Fibroblast of the conjunctiva (primary cell): ENCODE results near the gene LRBA.

ENCODE experiments used
- DNase-seq: peaks from one replicate; pipeline ENCODE4 v3.0.0-alpha.2; 2010; ENCODE audit warnings: low read depth

The LRBA gene

DNA sequence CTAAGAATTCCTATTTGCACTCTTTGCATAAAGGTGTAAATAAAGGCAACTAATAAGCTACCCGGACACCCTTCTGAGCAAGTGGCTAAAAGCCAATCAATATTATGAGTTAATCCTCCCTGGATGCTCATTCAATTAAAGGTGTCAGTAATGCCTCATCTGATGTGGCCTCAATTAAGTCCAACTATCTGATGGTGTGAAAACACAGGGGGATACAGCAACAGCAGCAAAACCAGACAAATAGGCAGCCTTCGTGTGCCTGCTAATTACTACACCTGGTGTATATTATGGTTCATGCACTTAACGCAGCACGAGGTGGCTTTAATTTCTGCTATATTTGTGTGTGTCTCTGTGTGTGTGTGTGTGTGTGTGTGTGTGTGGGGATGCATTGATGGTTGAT is 692.4 kb downstream of the LRBA start:
- DNase-seq: no peak

DNA sequence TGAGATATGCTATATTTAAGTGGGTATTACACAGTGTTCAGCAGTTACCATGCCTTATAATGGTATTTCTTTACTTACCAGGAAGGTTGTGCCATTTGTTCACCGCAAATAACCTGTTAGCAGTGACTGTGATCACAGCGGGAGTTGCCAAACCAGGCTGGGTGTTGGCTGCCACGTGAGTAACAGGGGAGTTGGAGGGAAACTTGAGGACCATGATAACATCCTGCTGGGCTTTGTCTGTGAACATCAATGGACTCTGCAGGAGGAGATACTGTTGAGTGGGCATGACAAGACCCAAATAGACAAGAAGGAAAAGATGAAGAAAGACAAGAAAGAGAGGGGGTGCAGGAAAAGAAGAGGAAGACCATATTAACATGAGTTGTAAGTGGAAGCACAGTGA is 694.0 kb downstream of the LRBA start:
- no peak for DNase-seq

DNA sequence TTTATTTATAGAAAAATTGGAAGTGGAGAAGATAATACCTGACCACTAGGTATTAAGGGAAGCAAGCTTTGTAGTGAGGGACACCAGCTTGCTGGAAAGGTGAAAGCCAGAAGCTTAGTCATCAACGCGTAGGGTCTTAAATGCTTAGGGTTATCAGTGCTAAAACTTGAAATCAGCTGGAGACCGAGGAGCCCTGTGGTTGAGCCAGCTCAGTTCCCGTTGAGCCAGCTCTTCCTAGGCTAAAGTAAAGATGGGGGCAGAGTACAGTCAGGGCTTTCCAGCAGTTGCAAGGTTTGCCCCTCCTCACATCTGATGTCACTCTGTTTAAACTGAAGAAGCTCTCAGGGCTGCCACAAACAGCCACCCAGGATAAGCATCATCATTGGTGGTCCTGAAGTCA is 696.1 kb downstream of the LRBA start:
- no peak for DNase-seq

DNA sequence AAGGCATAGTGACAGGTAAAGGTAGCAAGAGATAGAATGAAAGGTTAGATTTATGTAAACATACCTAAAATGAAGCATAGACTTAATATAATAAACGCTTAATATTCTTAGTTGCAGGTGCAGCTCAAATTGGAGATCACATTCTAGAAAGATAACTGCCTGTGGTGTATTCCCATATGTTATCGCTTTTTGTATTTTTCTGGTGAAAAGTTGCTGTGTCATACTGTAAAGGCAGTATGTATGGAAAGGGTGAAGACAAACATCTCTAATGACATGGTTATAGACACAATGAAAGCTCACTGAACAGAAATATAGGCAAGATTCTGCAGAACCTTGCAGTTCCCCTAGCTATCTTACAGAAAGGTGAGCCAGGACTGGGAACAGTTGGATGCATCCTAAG is 696.6 kb downstream of the LRBA start:
- DNase-seq: no peak

DNA sequence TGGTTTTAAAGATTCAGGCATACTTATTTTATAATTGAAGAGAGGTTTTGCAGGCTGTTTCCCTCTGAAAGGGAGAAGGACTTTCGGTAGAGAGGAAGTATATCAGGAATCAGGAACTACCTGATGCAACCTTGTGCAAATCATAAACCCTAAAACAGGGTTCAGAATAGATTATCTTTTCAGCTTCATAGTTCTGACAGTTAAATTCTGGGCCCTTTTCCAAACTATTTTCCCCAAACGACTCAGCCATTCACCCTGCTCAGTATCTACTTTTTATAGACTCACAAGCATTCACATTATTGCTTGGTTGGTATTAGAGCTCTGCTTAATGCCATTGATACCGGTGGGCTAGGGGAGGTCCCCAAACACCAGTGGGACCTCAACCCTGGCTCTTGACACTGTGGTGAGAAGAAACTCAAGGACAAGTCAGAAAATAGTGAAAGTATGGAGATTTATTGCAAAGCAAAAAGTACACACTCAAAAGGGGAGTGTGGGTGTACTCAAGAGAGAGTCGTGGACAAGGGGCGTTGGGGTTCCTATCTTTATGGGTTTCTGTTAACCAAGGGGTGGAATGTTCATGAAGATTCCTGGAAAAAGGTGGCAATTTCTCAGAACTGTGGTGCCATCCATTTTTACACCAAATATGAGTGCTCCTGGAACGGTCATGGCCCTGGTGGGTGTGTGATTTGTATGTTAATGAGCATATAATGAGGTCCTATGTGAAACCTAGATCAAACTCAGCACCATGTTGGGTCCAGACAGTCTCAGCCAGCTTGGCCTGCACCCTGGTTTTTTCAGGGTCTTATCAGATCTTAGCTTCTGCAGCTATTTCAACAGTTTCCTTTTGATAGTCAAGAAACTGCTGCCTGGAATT is 698.5 kb downstream of the LRBA start:
- DNase-seq: peak; percentile 37

DNA sequence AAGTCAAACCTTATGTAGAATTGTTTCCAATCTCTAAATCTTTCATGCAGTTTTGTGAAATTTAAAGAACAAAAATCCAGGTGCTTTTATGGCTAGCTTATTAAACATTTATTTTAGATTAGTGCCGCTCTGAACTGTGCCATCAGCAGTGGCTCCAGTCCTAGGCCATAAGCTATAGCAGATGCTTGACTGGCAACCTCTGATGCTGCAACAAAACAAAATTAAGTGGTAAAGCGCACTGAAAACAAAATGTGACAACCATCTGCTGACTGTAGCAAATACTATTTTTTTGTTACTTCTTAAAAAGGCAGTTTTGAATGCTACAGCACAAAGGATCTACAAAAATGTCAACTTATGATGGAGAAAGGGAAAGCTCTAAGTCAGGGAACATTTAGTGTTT is 699.4 kb downstream of the LRBA start:
- no peak for DNase-seq

DNA sequence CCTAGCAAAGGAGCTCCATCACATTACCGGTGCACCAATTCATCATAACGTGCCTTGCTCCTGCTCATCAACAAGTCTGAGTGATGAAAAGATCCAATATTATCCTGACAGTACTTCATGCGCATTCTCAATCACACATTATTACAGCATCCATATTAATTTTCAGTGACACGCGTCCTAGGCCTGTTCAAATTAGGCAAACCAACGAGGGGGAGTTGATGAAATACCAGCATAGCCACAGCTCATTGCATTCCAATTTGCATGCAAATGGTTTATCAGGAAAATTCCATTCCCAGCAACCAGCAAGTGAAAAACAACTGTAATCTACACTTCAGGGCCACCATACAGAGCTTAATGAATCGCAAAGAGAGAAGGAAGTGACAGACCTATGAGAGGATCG is 699.9 kb downstream of the LRBA start:
- no peak for DNase-seq

DNA sequence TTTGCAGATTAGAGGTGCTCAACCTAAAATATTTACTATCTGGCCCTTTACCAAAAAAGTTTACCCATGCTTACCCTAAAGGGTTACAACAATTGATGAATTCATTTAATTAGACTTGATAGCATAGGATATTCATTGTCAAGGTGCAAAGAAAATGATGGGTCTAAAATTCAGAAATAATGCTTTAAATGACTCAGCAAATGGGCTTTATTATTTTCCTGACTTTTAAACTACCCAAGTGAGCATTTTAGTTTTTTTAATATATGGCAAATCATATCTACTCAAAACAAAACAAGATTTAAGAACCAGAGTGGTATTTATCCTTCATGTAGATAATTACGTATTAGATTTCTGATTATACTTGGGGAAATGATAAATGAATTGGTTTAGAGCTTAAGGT is 701.1 kb downstream of the LRBA start:
- DNase-seq: no peak

DNA sequence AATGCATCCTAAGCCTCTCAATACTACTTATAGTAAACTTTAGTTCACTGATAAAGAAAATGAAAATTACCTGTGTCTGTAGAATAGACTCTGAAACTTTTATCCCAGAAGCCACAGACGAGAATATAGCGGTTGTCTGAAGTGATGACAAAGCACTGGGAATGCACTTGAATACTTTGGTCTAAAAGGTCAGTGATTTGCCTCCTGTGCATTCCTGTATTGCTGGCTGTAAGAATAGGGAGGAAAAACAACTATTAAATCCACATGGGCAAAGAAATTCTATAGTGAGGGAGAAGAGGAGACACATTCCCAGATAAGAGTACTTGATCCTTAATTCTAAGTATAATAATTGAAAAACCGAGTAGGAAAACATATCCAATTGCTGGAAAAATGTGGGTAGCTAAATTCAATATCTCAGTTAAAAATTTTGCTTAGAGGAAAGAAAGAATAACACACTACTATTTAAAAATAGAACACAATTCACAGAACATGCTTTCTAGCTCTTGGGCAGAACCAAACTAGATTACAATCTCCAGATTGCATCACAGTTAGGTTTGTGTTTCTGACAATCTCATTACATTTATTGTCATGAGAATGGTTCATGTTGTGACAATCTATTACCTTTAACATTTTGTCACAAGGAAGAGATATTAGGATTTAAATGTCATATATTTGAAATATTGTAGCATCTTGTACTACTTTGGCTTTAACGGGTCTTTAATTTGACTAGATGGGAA is 704.8 kb downstream of the LRBA start:
- no peak for DNase-seq

DNA sequence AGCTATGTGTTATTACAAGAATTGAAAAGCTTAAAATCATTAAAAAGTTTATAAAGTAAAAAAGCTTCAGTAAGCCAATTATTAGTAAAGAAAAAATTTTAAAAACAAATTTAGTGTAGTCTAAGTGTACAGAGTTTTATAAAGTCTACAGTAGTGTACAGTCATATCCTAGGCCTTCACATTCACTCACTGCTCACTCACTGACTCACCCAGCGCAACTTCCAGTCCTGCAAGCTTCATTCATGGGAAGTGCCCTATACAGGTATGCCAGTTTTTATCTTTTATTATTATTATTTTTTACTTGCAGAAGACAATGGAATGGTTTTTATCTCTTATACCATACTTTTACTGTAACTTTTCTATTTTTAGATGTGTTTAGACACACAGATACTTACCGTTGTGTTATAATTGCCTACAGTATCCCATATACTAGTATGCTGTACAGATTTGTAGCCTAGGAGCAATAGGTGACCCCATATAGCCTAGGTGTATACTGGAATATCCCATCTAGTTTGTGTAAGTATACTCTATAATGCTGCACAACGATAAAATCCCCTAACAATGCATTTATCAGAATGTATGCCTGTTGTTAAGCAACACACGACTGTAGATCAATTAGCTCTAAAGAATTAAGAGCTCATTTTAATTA is 706.1 kb downstream of the LRBA start:
- DNase-seq: no peak

DNA sequence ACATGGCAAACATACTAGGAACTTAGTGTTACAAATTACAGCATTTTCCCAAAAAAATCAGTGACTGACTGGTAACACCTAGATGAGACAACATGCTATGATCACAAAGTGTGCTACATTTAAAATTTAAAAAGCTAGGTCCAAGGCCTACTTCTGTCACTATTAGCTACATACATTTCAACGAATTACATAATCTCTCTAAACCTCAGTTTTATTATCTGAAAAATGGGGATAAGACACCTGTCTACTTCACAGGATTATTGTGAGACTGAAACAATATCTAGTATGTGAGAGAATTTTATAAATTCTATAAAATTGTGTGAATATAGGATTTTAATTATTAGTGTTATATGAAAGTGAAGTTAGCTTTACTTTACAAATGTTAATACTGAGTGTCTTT is 708.4 kb downstream of the LRBA start:
- no peak for DNase-seq

DNA sequence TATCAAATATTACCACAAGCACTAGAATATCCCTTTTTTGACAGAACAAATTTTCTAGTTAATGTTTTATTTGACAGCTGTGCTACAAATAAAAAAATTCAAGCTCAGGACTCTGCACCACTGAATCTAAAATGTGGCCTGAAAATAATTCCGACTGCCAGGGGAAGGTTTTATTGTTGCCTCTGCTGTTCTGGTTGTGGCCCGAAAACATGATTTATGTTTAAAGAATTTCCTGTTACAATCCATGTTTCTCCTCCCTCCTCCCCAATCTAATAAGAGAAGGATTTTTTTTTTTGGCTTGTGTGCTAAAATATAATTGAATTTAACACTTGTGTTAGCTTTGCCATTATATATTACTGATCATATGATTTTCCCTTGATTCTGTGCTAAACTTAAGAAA is 709.1 kb downstream of the LRBA start:
- peak; percentile 35 for DNase-seq

DNA sequence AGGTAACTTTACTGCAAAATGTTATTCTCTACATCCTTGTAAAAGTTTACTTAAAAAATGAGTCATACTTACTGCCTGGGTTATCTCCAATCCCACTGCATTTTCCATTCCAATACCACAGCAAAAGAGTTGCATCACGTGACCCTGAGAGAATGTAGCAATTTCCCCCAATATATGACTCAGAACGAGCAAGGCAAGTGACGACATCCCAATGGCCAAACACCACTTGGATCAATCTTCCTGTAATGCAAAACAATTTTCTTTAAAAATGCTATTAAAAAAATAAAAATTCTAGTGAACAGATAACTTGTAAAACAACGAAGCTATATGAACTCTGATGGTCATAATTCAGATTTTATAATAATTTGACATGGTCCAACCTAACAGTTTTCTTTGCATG is 712.5 kb downstream of the LRBA start:
- peak; percentile 85 for DNase-seq

DNA sequence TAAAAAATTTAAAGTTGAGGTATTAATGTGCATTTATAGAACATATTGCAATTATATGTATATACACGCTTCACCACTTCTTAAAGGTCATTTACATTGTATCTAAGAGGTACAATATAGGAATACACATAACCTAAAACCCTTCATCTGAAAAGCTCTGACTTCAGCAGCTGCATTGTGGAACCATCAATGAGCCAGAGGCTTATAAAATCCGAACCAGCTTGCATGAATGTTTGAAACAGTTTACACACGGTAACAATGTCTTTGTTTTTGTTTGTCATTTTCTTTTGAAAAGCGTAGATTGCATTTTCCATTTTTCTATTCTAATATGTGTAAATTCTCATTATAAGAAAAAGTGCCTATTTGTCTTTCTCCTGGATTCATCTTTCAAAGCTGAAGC is 715.3 kb downstream of the LRBA start:
- DNase-seq: no peak

DNA sequence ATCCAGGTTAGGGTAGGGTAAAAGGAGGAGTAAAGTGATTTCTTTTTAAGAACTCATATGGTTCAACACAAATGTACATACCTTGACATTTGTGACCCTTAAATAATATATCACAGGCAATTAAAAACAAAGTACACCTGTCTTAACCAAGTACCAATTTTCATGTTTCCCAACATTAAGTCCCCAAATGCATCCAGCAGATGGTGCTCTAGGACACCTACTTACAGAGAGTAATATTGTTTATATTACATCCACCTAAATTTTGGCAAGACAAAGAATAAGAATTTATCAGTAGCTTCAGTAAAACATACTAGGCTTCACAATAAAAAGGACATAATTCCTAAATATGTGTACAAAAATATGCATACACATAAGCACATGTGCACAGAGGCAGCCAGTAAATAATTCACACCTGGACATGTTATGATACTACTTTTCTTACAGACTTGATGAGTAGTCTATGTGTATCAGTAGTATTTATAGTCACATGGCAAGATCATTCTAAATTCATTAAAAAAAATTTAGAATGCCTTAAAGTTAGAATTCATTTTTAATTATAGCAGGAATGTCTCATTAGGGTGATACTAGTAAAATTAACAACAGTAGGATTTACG is 717.1 kb downstream of the LRBA start:
- peak; percentile 64 for DNase-seq

DNA sequence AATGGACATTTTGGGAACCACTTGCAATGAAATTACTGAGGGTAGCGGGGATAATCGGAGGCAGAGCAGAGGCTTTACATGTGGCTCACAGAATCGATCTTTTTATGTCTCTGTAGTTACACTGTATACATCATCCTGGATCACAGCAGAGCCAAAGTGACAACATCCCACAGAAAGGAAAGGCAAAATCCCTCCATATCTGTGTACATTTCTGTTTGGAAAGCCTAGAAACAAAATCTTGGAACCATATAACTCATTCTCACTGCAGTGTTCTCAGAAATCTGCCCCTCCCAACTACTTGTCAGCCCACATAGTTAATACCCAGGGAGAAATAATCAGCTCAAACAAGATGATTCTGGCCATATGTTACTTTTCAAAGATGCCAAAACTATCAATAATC is 725.2 kb downstream of the LRBA start:
- DNase-seq: no peak

DNA sequence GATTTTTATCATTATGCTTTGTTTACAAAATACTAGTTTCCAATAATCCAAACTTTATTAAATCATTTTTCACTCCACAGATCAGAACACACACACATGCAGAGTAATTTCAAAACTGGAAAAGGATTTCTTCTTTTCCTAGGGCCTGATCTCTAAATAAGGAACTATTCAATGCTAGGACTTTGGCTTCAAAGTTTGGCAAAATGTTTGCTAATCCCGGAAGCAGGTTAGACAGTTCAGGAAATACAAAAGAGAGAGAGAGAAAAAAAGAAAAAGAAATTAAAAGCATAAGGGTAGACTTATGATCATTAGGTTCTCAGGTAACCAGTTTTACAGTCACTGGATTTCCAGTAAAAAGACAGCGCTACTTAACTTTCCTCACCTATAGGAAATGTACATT is 725.9 kb downstream of the LRBA start:
- DNase-seq: no peak

DNA sequence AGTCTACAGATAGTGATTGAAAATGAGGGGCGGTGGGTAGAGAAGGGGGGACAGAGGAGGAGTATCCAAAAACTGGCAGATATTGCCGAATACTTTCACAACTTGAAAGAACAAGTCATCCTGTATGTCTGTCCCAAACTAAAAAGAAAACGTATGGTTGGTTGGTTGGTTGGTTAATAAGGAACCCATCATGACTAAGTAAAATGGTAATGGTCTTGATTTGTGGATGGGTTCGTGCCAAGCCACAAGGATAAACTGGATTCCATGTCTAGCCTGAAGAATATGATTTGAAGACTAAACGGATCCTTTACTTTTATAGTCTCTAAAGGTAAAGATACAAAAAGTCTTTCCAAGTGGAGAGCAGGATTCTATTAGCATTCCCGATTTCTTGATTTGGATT is 728.4 kb downstream of the LRBA start:
- DNase-seq: no peak

DNA sequence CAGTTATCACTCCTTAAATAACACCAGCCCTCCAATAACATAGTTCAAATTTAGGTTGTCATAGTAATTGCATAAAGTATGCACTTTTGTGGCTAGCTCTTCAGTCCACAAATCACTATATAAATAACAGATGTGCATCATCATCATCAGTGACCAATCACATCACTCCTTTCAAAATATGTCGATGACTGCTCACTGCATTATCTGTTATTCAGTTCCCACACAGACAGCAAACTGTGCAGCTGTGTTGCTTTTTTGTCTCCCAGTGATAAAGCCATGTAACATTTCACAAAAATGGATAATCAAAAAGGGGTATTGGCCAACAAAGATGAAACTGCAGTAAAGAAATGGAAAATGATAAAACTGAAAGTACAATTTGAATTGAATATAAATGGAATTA is 731.4 kb downstream of the LRBA start:
- DNase-seq: peak; percentile 83

DNA sequence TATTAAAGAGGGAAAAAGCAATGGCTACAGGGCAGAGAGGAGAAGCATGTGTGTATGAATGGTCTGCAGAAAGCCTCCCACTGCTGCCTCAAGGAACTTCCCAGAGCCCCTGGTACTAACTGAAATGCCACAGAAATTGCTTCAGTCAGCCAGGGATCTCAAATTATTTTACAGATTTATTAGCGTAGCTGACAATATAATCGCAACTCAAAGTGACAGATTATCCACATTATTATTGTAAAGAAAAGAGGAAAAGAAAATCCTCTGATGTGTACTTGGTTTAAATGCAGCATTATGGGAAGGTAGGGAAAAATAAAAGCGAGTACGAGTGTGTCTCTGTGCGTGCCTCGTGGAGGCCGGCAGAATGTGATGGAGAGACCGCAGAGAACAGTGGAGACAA is 734.1 kb downstream of the LRBA start:
- DNase-seq: no peak

DNA sequence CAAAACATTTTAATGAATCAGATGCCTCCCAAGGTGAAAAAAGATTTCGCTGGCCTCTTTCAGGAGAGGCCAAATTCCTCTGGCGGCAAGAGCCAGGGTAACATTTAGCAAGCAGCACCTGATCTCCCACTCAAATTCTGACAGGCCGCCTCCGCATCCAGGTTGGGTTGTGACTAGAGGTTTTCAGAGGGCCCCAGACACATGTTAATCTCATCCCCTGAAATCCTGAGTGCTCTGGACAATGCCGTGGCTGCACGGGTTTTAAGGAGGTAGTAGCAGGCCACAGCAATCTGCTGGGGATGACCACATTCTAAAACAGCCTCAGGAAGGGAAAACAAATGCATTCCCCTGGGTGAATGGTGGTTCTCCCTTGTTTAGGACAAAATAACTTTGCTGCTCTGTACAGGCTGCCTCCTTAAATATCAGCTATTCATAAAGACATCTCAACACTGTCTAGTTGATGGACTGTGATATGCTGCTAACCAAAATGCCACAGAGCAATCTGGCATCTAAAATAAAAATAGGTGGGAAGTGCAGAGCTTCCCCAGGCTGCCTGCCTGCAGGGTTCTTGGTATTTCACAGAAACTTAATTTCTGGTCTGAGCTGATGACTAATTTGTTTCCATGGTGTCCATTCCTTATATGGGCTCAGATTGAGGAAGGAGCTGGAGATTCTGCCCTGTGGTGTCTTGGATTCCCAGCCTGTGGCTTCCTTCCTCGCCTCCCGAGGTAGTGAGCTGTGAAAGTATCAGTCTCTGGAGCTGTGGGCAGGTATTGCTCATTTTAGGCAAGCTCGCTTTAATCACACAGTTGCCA is 734.8 kb downstream of the LRBA start:
- DNase-seq: peak; percentile 26

DNA sequence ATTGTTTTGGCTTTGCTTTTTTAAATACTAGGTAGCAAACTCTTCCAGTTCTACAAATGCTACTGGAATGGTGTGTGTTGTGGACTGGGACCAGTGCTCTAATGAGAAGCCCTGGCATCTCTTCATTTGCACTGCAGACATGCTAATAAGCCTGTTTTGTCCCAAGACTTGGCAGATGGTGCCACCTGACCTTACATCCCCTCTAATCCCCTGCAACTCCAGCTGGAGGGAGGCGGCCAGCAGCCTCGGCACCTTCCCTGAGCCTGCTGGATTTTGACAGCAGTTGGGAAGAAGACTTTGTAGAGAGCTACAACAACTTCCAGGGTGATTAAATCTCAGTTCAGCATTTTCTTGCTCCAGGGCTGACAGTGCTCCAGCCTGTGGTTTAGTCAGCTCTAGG is 736.9 kb downstream of the LRBA start:
- DNase-seq: no peak
